Measurements from ENCODE around the gene THEMIS.

GRCh38 chr6:127907960-127908640, 7.2 kb upstream of the THEMIS start:
- TF ChIP-seq CTCF (IDR thresholded peaks at IDR 0.05 in 8 of 11, conservative IDR thresholded peaks at IDR 0.05 in 3 of 11), result no peak
- TF ChIP-seq POLR2AphosphoS5 (IDR thresholded peaks at IDR 0.05), result no peak

All from spleen (tissue), 7 donors.